Activated naive CD4-positive, alpha-beta T cell treated with anti-CD3 and anti-CD28 coated beads, Interleukin-2, amount 50 U/mL, for 16 hours (primary cell): ENCODE measurements around the gene SOAT2.
"Not testable (repeated sequence)": the region's sequence is repeated elsewhere in the genome, so short reads cannot be mapped to it uniquely, and the experiment has no call there.

Experiments used
- DNase-seq: peaks from one replicate; pipeline ENCODE4 v3.0.0-alpha.2; 2020

Gene SOAT2

DNA sequence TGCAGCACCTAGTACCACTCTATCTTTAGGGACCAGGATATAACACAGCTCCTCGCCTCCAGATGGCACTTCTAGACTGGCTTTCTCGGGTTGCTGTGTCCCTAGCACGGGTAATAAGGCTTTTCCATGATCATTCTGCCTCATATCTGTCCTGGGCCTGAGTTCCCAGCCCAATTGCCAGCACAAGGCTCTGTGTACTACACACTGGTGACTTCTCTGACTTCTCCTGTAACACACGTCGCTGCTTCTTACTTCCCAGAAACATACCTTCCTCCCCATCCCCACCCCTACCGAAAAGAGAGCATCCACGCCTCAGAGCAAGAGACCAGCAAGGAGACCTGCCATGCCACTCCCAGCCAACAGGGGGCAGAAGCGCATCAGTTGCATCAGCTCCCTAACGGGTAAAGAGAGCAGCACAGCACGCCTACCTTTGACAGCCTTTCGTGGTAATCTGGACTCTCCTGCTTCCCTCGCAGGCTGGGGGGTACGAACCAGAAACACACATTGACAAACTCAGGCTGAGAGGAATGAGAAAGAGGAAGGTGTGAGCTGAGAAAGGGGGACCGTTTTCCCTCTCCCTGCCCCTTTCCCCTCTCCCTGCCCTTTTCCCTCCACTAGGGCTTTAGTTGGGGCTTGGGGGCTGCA is 56.0 kb downstream of the SOAT2 start:
- peak; percentile 90 for DNase-seq

DNA sequence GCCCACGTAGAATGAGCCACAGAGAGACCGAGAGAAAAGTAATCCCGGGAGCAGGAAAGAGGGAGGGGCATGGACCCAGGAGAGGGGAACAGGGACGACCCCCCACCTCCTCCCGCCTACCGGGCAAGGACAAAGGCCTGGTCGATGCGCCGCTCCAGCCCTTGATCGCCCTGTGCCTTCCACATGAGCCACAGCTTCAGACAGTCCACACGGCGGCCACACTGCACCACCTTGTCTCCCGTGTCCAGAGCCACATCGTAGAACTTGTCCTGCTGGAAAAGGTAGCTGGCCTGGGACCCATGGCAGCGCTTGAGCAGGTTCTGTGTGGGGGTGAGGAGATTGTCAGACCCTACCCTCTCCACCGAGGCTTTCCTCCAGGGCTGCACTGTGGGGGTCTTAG is 56.7 kb downstream of the SOAT2 start:
- no peak for DNase-seq

DNA sequence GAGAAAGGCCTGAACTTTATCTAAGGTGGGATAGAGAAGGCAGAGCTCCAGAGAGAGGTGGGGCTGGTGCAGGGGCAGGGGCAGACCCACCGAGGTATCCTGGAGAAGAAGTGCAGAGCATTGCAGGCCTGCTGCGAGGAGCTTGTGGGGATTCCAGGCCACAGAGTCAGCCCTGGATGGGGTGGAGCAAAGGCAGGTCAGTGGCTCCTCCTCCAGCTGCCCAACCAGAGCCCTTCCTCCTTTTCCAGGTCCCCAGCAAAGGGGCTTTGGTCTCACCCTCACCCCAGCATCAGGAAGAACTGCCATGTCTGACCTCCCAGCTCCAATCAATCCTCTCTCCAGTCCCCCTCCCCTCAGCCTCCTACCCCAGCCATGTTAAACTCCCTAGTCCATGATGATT is 57.4 kb downstream of the SOAT2 start:
- DNase-seq, result no peak

DNA sequence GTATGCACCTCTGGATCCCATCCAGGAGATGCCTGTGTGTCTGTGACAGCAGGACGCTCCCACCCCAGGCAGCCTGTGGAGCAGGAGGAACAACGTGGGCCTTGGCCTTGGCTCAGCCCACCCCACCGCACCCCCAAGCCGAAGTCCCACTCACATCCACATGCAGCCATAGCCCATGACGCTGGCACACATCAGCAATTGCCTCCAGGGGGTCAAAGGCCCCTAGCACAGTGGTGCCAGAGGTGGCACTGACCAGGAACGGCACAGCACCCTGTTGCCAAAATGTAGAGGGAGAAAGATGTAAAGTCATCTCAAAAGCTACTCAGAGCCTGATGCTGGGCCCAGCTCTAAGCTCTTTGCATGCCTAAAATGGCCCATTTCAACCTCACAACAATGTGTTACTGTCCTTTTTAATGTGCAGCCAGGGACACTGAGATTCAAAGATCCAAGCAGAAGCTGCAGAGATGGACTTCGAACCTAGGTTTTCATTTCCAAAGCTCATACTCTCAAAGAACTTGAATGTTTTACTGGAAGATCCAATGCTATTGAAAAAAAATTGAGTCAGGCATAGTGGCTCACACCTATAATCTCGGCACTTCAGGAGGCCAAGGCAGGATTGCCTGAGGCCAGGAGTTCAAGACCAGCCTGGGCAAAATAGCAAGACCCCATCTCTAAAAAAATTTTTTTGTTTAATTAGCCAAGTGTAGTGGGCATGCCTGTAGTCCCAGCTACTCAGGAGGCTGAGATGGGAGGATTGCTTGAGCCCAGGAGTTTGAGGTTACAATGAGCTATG is 58.0 kb downstream of the SOAT2 start:
- DNase-seq, result no peak

DNA sequence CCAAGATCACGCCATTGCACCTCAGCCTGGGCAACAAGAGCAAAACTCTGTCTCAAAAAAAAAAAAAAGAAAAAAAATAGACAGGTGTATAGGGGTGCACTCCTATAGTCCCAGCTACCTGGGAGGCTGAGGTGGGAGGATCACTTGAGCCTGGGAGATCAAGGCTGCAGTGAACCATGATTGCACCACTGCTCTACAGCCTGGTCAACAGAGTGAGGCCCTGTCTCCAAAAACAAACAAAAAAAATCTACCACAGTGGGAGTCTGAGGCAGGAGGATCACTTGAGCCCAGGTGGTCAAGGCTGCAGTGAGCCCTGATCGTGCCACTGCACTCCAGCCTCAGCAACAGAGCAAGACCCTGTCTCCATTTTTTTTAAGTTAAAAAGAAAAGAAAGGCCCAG is 59.7 kb downstream of the SOAT2 start:
- DNase-seq, result not testable (repeated sequence)

DNA sequence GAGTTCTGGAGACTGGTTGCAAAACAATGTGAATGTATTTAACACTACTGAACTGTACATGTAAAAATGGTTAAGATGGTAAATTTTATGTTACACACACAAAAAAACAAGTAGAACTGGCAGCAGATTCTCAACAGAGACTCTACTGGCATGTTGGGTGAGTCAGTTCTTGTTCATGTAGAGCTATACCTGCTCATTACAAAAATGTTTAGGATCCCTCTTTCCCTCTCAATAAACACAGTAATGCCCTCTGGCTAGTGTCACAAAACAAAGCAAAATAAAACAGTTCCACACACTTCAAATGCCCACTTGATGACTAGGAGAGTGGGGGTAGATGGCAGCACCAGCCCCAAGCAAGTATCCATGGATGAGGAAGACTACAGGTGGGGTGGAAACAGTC is 63.6 kb downstream of the SOAT2 start:
- DNase-seq, result no peak

DNA sequence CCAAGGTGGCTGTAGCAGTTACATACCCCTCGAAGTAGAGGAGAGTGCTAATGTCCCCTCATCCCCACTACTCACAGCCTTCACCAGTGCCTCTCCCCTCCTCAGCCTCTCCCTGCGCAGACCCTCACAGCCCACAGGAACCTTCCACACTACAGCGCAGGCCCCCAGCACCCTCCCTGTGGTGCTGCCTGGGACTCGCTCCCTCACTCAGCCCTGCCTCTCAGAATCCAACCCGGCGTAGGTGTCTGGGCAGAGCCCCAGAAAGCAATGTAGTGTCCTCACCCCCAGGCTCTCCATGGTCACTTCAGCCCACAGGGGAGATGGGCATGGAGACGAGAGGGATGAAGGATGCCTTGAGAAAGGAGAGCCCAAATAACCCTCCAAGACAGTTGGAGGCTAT is 66.4 kb downstream of the SOAT2 start:
- no peak for DNase-seq

DNA sequence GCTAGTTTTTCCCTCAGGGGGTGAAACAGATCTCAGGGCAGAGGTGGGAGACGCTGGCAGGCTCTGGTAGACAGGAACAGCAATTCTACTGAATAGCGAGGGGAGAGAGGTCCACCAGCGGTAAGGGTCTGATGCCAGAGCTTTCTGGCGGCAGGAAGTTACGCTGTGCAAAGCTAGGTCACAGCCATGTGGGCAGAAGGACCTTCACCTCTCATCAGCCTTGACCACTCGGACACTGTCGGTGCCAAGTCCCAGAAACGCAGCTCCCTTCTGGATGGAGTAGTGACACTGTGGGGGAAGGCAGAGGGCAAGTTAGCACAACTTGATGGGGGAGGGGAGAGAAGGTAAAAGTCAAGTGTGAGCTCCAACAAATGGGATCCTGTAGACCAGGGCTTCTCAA is 66.9 kb downstream of the SOAT2 start:
- DNase-seq, result no peak

DNA sequence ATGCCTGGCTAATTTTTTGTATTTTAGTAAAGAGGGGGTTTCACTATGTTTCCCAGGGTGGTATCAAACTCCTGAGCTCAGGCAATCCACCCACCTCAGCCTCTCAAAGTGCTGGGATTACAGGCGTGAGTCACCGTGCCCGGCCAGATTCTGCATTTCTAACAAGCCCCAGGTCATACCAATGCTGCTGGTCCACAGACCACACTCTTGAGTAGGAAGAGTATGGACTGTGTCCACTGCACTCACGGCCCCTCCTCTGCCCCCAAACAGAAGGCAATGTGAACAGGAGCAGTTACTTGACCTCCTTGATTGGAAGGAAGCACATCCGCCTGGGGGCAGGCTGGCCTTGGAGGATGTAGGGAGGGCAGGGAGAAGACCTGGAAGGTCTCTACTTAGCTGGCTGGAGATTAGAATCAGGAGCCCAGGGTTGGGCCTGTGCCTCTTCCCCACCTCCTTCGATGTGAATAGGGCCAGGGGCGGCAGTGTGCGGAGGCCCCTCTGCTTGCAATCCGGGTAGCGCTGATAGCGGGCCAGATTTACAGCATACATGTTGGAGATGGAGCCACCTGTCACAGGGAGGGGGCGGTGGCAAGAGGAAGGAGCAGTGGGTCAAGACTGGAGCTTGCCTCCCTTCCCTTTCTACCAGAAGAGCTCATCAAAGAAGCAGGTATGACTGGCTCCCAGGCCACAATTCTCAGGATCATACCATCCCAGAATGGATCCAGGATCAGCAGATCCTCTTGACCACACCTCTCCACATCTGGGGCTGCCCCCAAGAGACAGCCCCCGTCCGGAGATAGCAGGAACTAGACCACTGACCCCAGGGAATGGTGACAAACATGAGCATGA is 67.8 kb downstream of the SOAT2 start:
- DNase-seq, result no peak

DNA sequence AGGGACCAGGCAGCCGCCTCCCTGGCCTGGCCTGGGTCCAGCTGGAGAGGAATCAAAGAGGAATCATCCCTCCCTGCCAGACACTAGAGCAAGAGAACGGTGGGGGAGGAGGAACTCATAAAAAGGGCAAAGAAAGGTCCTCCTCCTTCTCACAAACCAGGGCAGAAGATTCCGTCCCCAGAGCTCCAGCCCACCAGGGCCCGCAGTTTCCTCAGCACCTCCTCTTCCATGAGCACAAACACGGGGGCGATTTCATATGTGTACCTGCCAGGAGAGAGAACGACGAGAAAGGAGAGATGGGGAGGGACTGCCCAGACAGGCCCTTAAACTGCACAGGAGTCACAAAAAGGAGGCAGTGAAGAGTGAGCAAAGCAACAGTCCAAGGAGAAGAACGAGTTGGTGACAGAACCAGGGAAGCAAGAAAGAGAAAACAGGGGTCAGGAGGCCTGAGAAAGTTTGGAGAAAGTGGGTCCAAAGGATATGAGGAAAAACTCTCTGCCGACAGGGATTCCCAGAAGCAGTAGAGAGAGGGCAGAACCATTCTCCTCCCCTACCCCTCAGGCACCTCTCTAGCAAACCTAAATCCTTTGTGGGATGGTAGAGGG is 68.5 kb downstream of the SOAT2 start:
- DNase-seq, result no peak

DNA sequence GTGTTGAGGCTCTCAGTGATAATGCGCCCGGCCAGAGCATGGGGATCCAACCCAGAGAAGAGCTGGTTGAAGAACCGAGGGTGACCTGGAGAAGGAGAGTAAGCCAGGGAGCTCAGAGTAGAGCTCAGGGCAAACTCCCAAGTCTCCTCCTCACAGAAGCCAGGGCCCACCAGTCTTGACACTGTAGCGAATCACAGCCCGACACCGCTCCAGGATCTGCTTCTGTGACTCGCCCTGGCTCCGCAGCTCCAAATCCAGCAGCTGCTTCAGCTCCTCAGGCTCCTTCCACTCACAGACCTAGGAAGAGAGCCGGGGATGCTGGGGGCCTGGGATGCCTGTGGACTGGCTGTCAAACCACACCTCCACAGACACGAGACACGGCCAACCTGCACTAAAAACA is 69.1 kb downstream of the SOAT2 start:
- DNase-seq, result no peak

DNA sequence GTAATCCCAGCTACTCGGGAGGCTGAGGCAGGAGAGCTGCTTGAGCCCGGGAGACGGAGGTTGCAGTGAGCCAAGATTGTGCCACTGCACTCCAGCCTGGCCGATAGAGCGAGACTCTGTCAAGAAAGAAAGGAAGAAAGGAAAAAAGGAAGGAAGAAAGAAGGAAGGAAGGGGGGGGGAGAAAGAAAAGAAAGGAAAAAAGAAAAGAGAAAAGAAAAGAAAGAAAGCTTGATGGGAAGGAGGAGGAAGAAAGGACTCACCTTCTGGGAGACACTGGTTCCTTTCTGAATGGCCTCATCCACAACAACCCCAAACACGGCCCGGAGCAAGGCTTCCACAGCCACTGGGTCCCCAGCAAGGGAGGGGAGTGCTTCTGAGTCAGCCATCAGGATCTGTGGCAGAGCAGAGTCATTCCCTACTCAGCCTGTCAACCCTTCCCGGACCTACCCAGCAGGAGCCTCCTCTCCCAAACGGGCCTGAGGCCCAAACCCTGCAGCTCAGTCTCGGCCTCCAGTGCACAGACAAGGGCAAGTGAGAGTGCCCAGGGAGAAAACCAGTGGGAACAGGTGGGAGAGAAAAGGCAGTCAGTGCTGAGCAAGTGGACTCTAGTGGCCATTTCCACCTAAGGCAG is 69.9 kb downstream of the SOAT2 start:
- no peak for DNase-seq
